BJ (cell line): ENCODE measurements around the gene SMOC2. TPM values are rescaled to one million over a fixed set of nuclear protein-coding genes. Genes with fewer than 3 reads are reported as not detected.

Experiments
- CTCF ChIA-PET: fragments of 350-600 bp; formaldehyde crosslinking; extraction: SDS; loops from one replicate; lab custom pipeline; 2021; ENCODE audit warnings: antibody characterized with exemption, inconsistent platforms; lab: Yijun Ruan, JAX
- POLR2A ChIA-PET: fragments of 300-600 bp; sonication (Branson Sonifier 250); formaldehyde crosslinking; extraction: SDS; loops from one replicate; lab custom pipeline; 2021; ENCODE audit warnings: antibody characterized with exemption; lab: Charles Lee
- DNase-seq: peaks from one replicate; pipeline ENCODE4 v3.0.0-alpha.2; 2011; ENCODE audit warnings: low read depth
- H3K27me3 ChIP-seq: 2 replicates; pipeline ENCODE4 v1.6.0; 2011; ENCODE audit warnings: low read length; ENCODE audit not compliant: control insufficient read depth, insufficient read depth
- H3K36me3 ChIP-seq: 2 replicates; pipeline ENCODE4 v1.5.1; 2011; ENCODE audit warnings: low read length; ENCODE audit not compliant: control insufficient read depth, insufficient read depth
- H3K4me3 ChIP-seq: 2 replicates; pipeline ENCODE4 v1.5.1; 2011; ENCODE audit warnings: low read depth, mild to moderate bottlenecking, control low read depth, low read length
- CTCF ChIP-seq: IDR thresholded peaks from 2 replicates; pipeline ENCODE4 v1.5.1; 2011; ENCODE audit warnings: low read depth, mild to moderate bottlenecking, control low read depth, inconsistent platforms, low read length, moderate library complexity; ENCODE audit not compliant: insufficient read depth
- polyA plus RNA-seq: library from polyadenylated mRNA; depleted of rRNA; stranded (reverse); fragments of >200 nt; gene quantifications from 2 replicates; pipeline ENCODE4 v1.2.3, GENCODE V29; 2011

The SMOC2 gene
- polyA plus RNA-seq, 1 experiment: not detected

DNA sequence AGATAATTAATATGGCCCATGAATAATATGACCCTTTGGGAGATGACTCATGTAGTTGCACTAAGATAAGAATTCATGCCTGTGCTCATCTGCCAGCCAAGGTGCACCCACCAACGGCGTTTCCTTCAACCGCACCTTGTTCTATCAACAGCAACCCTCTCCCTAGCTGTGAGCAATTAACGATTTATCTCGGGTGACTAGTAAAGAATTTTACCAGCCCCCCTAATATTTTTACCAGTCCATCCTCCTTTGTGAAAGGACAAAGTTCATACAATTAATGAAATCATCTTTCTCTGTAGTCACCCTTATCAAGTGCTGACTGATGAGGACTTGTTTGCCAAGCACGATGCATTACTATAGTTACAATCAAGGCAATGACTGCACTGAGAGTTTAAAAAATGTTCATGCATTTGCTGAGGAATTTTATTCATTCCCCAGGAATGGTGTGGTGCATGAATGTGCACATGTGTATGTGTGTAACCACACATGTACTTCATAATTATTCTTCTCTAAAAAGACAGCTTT lies 118.7 kb downstream of the SMOC2 start:
- DNase-seq: no peak
- Histone ChIP-seq H3K4me3 (no peak overlapping the region), H3K27me3 (no peaks in the 10 kb centered on the region), H3K36me3 (no peaks in the 10 kb centered on the region)
- no peak for TF ChIP-seq CTCF
- POLR2A ChIA-PET: no interaction called here
- CTCF ChIA-PET: no interaction called here

DNA sequence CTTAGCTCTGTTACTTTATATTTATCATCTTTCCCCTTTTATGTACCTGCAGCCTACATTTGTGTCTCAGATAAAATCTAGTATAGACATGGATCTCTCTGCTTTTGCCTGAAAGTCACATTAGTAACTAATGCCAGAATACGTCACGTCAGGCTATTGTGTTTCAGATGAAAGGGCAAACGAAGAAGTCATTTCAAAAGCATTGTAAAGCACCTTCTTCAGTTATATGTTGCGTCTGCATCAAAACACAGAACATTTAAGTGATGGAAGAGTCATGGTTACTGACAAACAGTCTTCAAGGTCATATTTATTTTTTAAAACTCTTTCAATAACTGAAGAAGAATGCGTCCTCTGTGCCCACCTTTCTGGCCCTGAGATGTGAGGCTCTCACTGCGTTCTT lies 119.1 kb downstream of the SMOC2 start:
- CTCF ChIA-PET: no interaction called here
- no peak for DNase-seq
- Histone ChIP-seq H3K36me3 (no peaks in the 10 kb centered on the region), H3K4me3 (no peak overlapping the region), H3K27me3 (no peaks in the 10 kb centered on the region)
- TF ChIP-seq CTCF: no peak
- POLR2A ChIA-PET: no interaction called here

DNA sequence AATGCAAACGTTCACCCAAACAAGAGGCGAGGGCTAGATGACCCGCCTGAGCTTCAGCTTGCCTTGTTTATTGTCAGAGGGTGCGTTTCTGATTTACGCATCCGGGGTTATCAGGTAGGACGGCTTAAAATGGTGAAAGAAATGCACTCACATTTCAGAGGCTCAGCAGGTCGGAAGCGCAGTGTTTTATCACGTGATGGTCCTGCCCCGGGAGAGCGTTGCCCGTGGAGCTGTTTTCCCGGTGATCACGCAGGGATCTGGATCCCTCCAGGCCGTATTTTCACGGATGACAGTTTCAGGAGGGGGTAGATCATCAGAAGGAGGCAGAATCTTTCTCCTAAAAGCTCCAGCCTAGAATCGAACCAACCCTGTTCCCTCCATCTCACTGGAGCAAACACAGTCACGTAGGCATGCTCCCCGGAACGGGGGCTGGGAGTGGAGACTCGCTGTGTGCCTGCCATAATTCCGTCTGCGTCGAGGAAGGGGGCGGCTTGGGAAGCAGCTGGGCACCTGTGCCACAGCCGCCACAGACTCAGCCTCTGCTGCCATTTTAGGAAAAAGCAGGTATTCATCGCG lies 121.7 kb downstream of the SMOC2 start:
- ChIA-PET POLR2A (no interaction called here), CTCF (no interaction called here)
- no peak overlapping the region for H3K4me3 ChIP-seq
- H3K27me3 ChIP-seq: no peaks in the 10 kb centered on the region
- no peak for TF ChIP-seq CTCF
- no peaks in the 10 kb centered on the region for H3K36me3 ChIP-seq
- DNase-seq: no peak

GRCh38 chr6:168563656-168564055 lies 122.7 kb downstream of the SMOC2 start:
- H3K27me3 ChIP-seq: no peaks in the 10 kb centered on the region
- no peak overlapping the region for H3K4me3 ChIP-seq
- TF ChIP-seq CTCF: no peak
- CTCF ChIA-PET: no interaction called here
- POLR2A ChIA-PET: no interaction called here
- no peak for DNase-seq
- H3K36me3 ChIP-seq: no peaks in the 10 kb centered on the region

- ChIA-PET CTCF (no interaction called here), POLR2A (no interaction called here)
- Histone ChIP-seq H3K4me3 (no peak overlapping the region), H3K36me3 (no peaks in the 10 kb centered on the region), H3K27me3 (no peaks in the 10 kb centered on the region)
- no peak for TF ChIP-seq CTCF
- no peak for DNase-seq
Observed at GRCh38 chr6:168565112-168565511, 124.1 kb downstream of the SMOC2 start.
